Endothelial cell (in vitro differentiated cells): ENCODE data around the gene FILIP1. TPM values are rescaled to one million over a fixed set of nuclear protein-coding genes. Genes with fewer than 3 reads are reported as not detected.

ENCODE experiments used
- DNase-seq: peaks from one replicate; pipeline ENCODE4 v3.0.0; 2021; ENCODE audit warnings: low spot score
- H3K27ac Mint-ChIP-seq: one replicate; pipeline ENCODE4 v1.8.0; 2021; ENCODE audit warnings: mixed read lengths, inconsistent platforms; ENCODE audit not compliant: unreplicated experiment
- H3K27me3 Mint-ChIP-seq: one replicate; pipeline ENCODE4 v1.8.0; 2021; ENCODE audit warnings: mild to moderate bottlenecking, moderate library complexity, mixed read lengths, inconsistent platforms; ENCODE audit not compliant: unreplicated experiment
- H3K36me3 Mint-ChIP-seq: one replicate; pipeline ENCODE4 v1.8.0; 2021; ENCODE audit warnings: mild to moderate bottlenecking, low read depth, mixed read lengths, inconsistent platforms; ENCODE audit not compliant: unreplicated experiment
- H3K4me1 Mint-ChIP-seq: one replicate; pipeline ENCODE4 v1.8.0; 2021; ENCODE audit warnings: mild to moderate bottlenecking, mixed read lengths, inconsistent platforms; ENCODE audit not compliant: unreplicated experiment
- H3K4me3 Mint-ChIP-seq: one replicate; pipeline ENCODE4 v1.8.0; 2021; ENCODE audit warnings: mild to moderate bottlenecking, mixed read lengths, inconsistent platforms; ENCODE audit not compliant: unreplicated experiment
- H3K9me3 Mint-ChIP-seq: one replicate; pipeline ENCODE4 v1.8.0; 2021; ENCODE audit warnings: mixed read lengths, inconsistent platforms; ENCODE audit not compliant: unreplicated experiment
- CTCF ChIP-seq: fragments of 200-600 bp; sonication (generic); IDR thresholded peaks from one replicate; pipeline ENCODE4 v1.5.0; 2021; ENCODE audit warnings: antibody characterized with exemption; ENCODE audit not compliant: unreplicated experiment
- total RNA-seq: library from RNA; stranded (reverse); fragmentation: NEBNext Ultra II Directional; extraction: Animal tissue kit (Norgen Biotek cat#: 25700); gene quantifications from one replicate; pipeline ENCODE4 v1.2.1, GENCODE V29; 2021; ENCODE audit not compliant: unreplicated experiment

The FILIP1 gene
- total RNA-seq, 1 donor from 2014 or later = 32.0 TPM

DNA sequence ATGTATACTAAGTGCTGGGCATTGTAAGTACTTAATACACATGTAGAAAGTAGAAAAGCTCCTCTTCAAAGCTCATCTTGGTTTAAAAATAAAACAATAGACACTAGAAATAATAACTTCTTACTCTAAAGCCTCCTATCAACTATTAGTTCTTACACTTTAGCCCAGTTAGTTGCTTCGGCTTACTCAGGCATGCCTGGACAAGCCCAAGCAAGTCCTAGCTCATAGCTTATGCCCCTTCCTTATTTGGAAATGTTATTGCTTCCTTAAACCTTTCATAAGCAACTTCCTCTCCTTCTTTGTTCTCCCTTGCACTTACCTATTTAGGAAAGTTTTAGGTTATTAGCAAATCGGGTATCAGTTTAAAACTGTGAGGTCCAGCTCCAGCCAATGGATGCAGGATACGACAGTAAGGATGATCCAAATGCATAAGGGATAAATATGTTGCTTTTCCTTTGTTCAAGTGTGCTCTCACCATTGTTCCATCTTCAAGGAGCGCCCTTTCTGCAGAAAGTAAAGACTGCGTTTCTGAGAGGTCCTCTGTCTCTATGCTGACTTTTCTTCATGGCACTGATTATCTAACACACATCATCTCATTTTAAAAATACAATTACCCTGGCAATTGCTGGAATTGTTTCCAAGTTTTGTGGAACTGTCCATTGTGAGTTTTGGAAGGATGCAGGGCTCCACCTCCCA is 221.3 kb downstream of the FILIP1 start:
- Mint-ChIP-seq H3K27ac (peak overlapping the region; percentile 93), H3K9me3 (no peaks in the 10 kb centered on the region), H3K36me3 (peaks cover 50% of the 10 kb centered on the region), H3K27me3 (peaks cover 4% of the 10 kb centered on the region), H3K4me1 (peaks cover 20% of the 10 kb centered on the region), H3K4me3 (no peak overlapping the region)
- DNase-seq = no peak
- no peak for TF ChIP-seq CTCF

DNA sequence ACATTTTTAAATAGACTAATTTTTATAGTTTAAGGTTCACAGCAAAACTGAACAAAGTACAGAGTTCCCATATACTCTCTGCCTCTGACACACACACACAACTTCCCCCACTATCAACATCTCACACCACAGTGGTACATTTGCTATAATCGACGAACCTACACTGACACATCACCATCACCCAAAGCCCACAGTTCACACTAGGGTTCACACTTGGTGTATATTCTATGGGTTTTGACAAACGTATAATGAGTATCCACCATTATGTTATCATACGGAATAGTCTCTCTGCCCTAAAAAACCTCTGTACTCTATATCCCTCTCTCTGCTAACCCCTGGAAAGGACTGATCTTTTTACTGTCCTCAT is 224.6 kb downstream of the FILIP1 start:
- DNase-seq = no peak
- Mint-ChIP-seq H3K27me3 (peaks cover 3% of the 10 kb centered on the region), H3K27ac (no peak overlapping the region), H3K4me3 (no peak overlapping the region), H3K9me3 (no peaks in the 10 kb centered on the region), H3K36me3 (peaks cover 27% of the 10 kb centered on the region), H3K4me1 (peaks cover 5% of the 10 kb centered on the region)
- TF ChIP-seq CTCF = no peak

DNA sequence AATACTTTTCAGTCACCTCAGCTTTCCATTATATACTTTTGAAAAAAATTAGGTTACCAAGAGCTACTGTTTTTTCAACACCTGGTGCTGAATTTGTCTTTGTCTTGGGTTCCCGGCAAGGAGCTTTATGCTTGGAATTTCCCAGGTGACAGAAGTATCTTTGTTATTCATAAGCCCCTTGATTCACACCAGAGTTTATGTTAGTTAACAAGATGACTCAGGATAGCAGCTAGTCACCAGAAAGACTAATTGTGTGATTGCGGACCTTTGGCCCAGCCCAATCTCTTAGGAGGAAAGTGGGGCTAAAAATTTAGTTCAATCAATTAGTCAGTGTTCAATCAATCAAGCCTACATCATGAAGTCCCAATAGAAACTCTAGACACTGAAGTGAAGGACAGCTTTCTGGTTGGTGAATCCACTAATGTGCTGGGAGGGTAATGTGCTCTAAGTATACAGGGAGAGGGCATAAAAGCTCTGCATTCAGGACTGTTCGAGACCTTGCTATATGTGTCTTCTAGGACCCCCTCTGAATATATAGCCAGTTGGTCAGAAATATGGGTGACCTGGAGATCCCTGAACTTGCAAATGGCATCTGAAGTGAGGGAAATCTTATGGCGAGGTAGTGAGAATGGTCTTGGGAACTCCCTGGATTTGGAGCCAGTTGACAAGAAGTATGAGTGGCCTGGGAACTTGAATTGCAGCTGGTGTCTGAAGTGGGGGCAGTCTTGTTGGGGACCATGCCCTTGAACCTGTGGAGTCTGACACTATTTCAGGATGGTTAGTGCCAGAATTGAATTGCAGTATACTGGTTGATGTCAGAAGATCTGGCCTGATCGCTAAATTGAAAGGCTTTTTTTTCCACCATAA is 225.2 kb downstream of the FILIP1 start:
- Mint-ChIP-seq H3K27me3 (peaks cover 2% of the 10 kb centered on the region), H3K4me1 (peaks cover 5% of the 10 kb centered on the region), H3K36me3 (peaks cover 25% of the 10 kb centered on the region), H3K9me3 (no peaks in the 10 kb centered on the region), H3K27ac (no peak overlapping the region), H3K4me3 (no peak overlapping the region)
- DNase-seq = no peak
- no peak for TF ChIP-seq CTCF

- Mint-ChIP-seq H3K36me3 (peaks cover 25% of the 10 kb centered on the region), H3K27ac (peak overlapping the region; percentile 24), H3K4me3 (no peak overlapping the region), H3K27me3 (peaks cover 2% of the 10 kb centered on the region), H3K4me1 (peaks cover 5% of the 10 kb centered on the region), H3K9me3 (no peaks in the 10 kb centered on the region)
- DNase-seq = no peak
- TF ChIP-seq CTCF = no peak
These were observed 226.1 kb downstream of the FILIP1 start for GRCh38 chr6:75267461-75267860.
